Activated T-cell treated with anti-CD3 and anti-CD28 coated beads, Interleukin-2, amount 50 U/mL, for 4 hours (primary cell): ENCODE measurements around the gene ATP10B. TPM values are rescaled to one million over a fixed set of nuclear protein-coding genes. Genes with fewer than 3 reads are reported as not detected.

Source experiments
- ATAC-seq, 2 donors: fragments of 200-7000 bp; cut with Tn5 transposase; one replicate each; pipeline ENCODE4 v1.10.0; 2021
- DNase-seq: peaks from one replicate; pipeline ENCODE4 v3.0.0-alpha.2; 2020
- H3K27me3 Mint-ChIP-seq: one replicate; pipeline ENCODE4 v1.8.0; 2021; ENCODE audit warnings: low read depth, mixed read lengths
- H3K36me3 Mint-ChIP-seq: one replicate; pipeline ENCODE4 v1.8.0; 2022; ENCODE audit warnings: mixed read lengths; ENCODE audit not compliant: insufficient read depth
- H3K4me1 Mint-ChIP-seq: one replicate; pipeline ENCODE4 v1.8.0; 2021; ENCODE audit warnings: low read depth, mixed read lengths
- H3K4me3 Mint-ChIP-seq: one replicate; pipeline ENCODE4 v1.8.0; 2021; ENCODE audit warnings: mild to moderate bottlenecking, moderate library complexity, mixed read lengths
- H3K9me3 Mint-ChIP-seq: one replicate; pipeline ENCODE4 v1.8.0; 2021; ENCODE audit warnings: mixed read lengths
- total RNA-seq, 3 donors: library from RNA; stranded (reverse); gene quantifications; one replicate each; pipeline ENCODE4 v1.2.1, GENCODE V29; 2021

The ATP10B gene
- total RNA-seq, 3 donors from 2014 or later, result 0.05 to 0.15 (median 0.08) TPM

DNA sequence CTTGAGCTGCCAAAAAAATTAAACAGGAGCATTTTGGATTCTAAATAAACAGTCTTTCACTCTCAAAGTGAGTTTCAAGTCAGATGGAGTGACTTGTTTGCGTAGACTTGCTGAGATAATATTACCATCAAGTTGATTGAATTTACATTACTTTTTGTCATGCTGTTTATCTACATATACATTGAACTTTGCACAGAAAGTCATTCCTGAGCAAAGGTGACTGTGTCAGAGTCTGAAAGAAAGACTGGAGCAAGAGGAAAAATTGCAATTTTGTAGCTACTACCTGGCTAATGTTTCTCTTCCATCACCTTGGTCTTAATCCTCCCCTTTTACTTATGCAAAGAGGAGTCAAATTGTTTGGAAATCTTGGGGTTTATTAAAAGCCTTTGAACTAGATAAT lies 251.0 kb downstream of the ATP10B start:
- no peak overlapping the region for H3K4me3 Mint-ChIP-seq
- no peaks in the 10 kb centered on the region for H3K9me3 Mint-ChIP-seq
- no peaks in the 10 kb centered on the region for H3K4me1 Mint-ChIP-seq
- no peaks in the 10 kb centered on the region for H3K27me3 Mint-ChIP-seq
- ATAC-seq, result no peak
- no peak for DNase-seq
- H3K36me3 Mint-ChIP-seq, result no peaks in the 10 kb centered on the region

DNA sequence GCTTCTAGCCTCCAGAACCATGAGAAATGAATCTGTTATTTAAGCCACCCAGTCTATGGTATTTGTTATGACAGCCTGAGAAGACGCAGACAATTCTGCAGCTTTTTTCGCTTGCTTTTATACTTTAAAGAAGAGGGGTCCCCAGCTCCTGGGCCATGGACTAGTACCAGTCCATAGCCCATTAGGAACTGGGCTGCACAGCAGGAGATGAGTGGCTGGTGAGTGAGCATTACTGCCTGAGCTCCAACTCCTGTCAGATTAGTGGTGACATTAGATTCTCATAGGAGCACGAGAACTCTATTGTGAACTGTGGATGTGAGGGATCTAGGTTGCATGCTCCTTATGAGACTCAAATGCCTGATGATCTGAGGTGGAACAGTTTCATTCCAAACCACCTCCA lies 278.7 kb downstream of the ATP10B start:
- Mint-ChIP-seq H3K9me3 (no peaks in the 10 kb centered on the region), H3K4me3 (no peak overlapping the region), H3K36me3 (no peaks in the 10 kb centered on the region), H3K4me1 (no peaks in the 10 kb centered on the region), H3K27me3 (peaks cover 3% of the 10 kb centered on the region)
- no peak for DNase-seq
- ATAC-seq, result no peak

DNA sequence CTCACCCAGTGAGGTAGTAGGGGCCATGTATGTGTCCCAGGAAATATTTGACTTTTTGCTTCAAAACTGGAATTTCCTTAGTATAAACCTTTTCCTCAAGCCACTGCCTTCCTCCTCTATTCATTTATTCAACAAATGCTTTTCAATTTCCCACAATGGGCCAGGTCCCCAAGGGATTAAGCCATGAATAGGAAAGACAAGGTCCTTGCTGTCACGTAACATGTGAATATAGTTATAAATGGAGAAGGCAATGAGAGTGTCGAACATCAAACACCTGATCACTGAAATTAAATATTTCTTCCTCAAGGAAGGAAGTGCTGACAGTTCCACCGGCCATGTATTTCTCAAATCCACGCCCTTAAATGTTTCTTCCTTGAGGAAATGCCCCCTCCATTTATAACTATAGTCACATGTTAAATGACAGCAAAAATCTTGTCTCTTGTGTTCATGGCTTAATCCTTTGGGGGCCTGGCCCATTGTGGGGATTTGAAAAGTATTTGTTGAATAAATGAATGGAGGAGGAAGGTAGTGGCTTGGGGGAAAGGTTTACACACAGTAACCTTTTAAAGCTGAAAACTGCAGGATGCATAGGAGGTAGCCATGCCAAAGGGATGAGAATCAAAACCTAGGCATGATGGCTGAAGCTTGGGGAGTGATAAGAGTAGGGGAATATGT lies 284.8 kb downstream of the ATP10B start:
- Mint-ChIP-seq H3K27me3 (no peaks in the 10 kb centered on the region), H3K36me3 (no peaks in the 10 kb centered on the region), H3K9me3 (no peaks in the 10 kb centered on the region), H3K4me3 (no peak overlapping the region), H3K4me1 (no peaks in the 10 kb centered on the region)
- DNase-seq (no peak), ATAC-seq (no peak)

DNA sequence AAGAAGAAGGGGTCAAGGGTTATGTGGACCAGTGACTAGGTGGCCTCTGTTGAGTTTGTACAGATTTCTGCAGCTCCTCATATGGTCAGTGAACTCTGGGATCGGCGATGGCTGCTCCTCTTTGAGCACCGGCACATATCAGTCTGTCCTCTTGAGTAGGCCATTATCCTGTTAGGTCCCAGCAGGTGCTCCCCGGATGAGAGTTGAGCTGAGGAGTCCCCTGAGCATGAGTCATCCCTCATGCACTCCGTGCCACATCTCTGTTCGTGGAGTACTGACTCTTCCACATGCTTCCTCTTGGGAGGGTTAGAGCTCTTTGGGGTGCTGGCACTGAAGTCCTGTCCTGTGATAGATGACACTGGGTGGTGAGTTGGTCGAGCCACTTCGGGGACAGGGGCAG lies 286.6 kb downstream of the ATP10B start:
- ATAC-seq, result no peak
- H3K36me3 Mint-ChIP-seq, result no peaks in the 10 kb centered on the region
- no peaks in the 10 kb centered on the region for H3K27me3 Mint-ChIP-seq

DNA sequence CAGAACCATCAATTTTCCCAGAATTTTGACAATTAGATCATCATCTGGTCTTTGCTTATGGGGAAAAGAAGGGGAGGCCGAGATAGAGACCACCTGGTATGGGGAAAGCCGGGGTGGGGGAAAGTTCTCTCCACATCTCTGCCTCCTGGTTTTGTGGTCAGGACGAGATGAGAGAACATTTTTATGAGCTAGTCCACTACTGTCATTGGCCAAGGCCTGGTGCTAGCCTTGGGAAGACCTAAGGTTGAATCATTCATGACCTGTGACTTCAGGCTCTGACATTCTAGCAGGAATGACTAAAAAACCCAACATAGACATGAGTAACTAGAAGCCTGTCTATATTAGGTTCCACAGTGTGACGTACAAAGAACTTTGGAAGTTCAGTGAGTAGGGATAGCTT lies 295.2 kb downstream of the ATP10B start:
- Mint-ChIP-seq H3K4me1 (no peaks in the 10 kb centered on the region), H3K27me3 (peaks cover 4% of the 10 kb centered on the region), H3K9me3 (no peaks in the 10 kb centered on the region), H3K4me3 (no peak overlapping the region), H3K36me3 (no peaks in the 10 kb centered on the region)
- ATAC-seq (no peak), DNase-seq (no peak)

More for the DNA sequence above, 286.6 kb downstream of the ATP10B start:
- no peaks in the 10 kb centered on the region for H3K4me1 Mint-ChIP-seq
- DNase-seq, result no peak
- H3K4me3 Mint-ChIP-seq, result no peak overlapping the region
- H3K9me3 Mint-ChIP-seq, result no peaks in the 10 kb centered on the region

DNA sequence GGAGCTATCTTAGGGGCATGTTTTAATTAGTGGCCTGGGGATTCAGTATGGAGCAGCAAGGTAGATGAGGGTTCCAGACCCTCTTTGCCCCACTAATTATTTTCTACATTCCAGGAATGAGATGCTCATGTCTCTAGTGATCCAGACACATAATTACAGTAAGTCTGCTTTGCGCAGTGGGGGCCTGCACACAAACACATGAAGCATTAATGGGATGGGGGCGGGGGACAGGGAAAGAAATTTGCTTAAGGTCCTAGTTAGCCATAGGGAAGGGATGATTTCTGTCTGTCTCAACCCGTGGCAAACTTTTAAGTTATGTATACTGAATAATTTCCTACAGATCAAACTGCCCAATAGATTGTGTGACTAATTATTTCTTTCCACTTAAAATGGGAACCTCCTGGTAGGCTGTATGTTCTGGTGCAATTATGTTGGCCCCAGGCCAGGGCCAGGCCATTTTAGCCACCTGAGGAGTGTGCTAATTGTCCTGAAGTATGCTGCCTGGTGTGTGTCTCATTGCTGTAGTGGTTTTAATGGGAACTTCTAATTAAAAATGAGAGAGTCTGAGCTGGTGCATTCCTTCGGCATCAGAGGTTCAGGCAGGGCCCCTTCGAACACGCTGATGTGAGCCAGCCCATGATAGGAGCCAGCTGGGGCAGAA lies 295.9 kb downstream of the ATP10B start:
- Mint-ChIP-seq H3K9me3 (no peaks in the 10 kb centered on the region), H3K4me3 (no peak overlapping the region), H3K4me1 (no peaks in the 10 kb centered on the region), H3K36me3 (no peaks in the 10 kb centered on the region), H3K27me3 (peaks cover 4% of the 10 kb centered on the region)
- ATAC-seq, result no peak
- no peak for DNase-seq

DNA sequence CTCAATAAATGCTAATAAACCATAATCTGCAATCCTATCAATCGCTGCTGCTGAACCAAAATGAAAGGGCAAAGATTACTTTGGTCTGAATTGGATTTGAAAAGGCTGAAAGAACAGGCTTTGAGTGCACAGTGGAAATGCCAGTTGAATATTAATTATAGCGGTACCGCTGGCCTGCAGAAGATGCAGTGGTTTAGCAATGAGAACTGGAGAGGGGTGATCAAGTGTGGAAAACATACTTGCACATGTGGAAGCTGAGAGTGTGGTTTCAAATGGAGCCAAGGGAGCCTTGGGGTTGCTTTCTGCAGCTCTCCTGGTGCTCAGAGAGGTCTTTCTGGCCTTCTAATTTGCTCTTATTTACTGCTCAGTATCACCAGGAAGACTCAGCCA lies 296.4 kb downstream of the ATP10B start:
- ATAC-seq (no peak), DNase-seq (no peak)
- Mint-ChIP-seq H3K36me3 (no peaks in the 10 kb centered on the region), H3K9me3 (no peaks in the 10 kb centered on the region), H3K4me1 (no peaks in the 10 kb centered on the region), H3K4me3 (no peak overlapping the region), H3K27me3 (peaks cover 4% of the 10 kb centered on the region)

DNA sequence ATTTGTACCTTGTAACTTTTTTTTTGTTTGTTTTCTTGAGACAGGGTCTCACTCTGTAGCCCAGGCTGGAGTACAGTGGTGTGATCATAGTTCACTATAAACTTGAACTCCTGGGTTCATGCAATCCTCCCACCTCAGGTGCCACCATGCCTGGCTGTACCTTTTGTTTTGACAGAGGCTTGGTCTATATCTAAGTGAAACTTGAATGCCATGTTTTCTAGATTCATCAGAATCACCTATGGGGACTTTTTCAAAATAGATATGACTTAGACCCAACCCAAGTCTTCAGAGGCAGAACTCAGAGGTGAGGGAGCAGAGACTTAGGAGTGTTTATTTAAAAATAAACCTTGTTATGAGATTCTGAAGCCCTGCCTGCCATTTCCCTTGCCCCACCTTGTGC lies 301.9 kb downstream of the ATP10B start:
- Mint-ChIP-seq H3K27me3 (no peaks in the 10 kb centered on the region), H3K4me1 (no peaks in the 10 kb centered on the region), H3K9me3 (no peaks in the 10 kb centered on the region), H3K4me3 (no peak overlapping the region), H3K36me3 (no peaks in the 10 kb centered on the region)
- ATAC-seq (no peak), DNase-seq (no peak)

DNA sequence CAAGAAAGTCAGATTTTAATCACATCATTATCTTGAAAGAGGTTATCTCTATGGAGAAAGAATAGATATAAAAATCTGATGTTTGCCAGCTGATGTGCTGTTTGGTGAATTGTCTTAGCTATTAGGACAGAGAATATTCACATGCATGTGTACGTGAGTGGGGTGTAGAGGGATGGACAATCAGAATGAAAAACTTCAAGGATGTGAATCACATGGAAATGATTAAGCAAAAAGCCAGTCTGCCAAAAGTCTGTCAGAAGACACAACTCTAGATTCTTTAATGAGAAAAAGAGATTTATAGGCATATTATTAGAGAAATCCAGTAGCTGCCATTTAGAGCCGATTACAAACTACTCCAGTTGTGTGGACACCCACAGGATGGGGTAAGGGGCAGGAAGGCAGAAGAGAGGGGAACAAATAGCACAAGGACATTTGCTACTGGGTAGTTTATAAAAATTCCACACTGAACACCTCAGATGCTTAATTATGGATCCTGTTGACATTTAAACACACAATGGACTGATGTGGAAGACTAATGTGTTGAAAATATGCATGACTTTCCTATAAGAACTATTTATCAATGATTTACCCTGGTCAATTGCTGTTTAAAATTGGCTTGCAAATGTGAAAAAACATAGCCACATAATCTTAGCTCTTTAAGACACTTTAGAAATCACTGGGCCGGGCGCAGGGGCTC lies 302.9 kb downstream of the ATP10B start:
- DNase-seq (no peak), ATAC-seq (no peak)

DNA sequence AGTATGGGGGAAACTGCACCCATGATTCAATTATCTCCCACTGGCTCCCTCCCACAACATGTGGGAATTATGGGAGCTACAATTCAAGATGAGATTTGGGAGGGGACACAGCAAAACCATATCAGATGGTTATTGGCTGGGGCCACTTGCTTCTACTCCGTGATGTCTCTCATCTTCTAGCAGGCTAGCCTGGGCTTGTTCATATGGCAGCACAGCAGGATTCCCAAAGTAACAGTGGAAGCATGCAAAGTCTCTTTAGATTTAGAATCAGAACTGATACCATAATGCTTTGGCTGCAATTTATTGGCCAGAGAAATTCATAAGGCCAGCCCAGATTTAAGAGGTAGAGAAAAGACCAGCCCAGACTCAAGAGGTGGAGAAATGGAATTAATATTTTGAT lies 304.1 kb downstream of the ATP10B start:
- peaks cover 3% of the 10 kb centered on the region for H3K27me3 Mint-ChIP-seq
- DNase-seq (no peak), ATAC-seq (no peak)
- no peaks in the 10 kb centered on the region for H3K9me3 Mint-ChIP-seq
- no peaks in the 10 kb centered on the region for H3K36me3 Mint-ChIP-seq
- H3K4me3 Mint-ChIP-seq, result no peak overlapping the region
- H3K4me1 Mint-ChIP-seq, result no peaks in the 10 kb centered on the region

More for the DNA sequence above, 302.9 kb downstream of the ATP10B start:
- no peaks in the 10 kb centered on the region for H3K36me3 Mint-ChIP-seq
- H3K4me3 Mint-ChIP-seq, result no peak overlapping the region
- H3K9me3 Mint-ChIP-seq, result no peaks in the 10 kb centered on the region
- no peaks in the 10 kb centered on the region for H3K4me1 Mint-ChIP-seq
- no peaks in the 10 kb centered on the region for H3K27me3 Mint-ChIP-seq

DNA sequence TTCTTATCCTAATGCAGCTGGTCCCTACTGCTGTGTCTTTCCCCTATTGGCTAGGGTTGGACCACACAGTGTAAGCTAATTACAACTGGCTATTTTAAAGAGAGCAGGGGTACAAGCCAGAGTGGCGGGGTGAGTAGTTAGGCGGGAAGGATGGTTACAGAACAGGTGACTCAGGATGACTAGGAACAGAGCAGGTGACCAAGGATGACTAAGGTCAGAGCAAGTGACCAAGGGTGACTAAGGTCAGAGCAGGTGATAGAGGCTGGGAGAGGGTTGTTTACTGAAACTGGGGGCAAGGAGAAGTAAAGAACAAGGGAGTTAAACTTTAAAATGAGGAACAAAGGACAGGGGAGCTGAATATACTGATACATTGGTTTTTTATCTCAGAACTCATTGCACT lies 304.9 kb downstream of the ATP10B start:
- peaks cover 3% of the 10 kb centered on the region for H3K27me3 Mint-ChIP-seq
- ATAC-seq (no peak), DNase-seq (no peak)
- no peaks in the 10 kb centered on the region for H3K9me3 Mint-ChIP-seq
- H3K4me3 Mint-ChIP-seq, result no peak overlapping the region
- H3K4me1 Mint-ChIP-seq, result no peaks in the 10 kb centered on the region
- H3K36me3 Mint-ChIP-seq, result no peaks in the 10 kb centered on the region

DNA sequence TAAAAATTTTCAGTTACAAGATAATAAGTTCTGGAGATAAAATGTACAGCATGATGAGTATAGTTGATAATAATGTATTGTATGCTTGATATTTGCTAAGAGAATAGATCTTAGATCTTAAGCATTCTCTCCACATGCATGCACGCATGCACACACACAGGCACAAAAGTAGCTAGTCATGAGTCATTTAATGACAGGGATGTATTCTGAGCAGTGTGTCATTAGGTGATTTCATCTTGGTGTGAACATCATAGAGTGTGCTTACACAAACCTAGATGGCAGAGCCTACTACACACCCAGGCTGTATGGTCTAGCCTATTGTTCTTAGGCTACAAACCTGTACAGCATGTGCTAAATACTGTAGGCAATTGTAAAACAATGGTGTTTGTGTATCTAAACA lies 306.2 kb downstream of the ATP10B start:
- H3K4me3 Mint-ChIP-seq, result no peak overlapping the region
- peaks cover 3% of the 10 kb centered on the region for H3K27me3 Mint-ChIP-seq
- H3K4me1 Mint-ChIP-seq, result no peaks in the 10 kb centered on the region
- ATAC-seq (peak; percentile 59 to 69), DNase-seq (no peak)
- H3K36me3 Mint-ChIP-seq, result no peaks in the 10 kb centered on the region
- H3K9me3 Mint-ChIP-seq, result no peaks in the 10 kb centered on the region

DNA sequence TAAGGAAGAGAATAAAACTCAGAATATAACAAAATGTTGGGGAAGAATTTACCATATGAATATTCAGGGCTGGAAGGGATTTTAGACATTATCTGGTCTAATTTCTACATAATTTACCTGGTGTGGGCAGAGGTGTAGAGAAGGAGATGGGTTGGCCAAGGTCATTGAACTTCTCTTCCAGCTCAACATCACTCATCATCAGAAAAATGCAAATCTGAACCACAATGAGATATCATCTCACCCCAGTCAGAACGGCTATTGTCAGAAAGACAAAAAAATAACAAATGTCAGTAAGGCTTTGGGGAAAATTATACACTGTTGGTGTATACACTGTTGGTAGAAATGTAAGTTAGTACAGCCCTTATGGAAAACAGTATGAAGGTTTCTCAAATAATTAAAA lies 308.6 kb downstream of the ATP10B start:
- ATAC-seq (peak; percentile 17 to 47), DNase-seq (no peak)
- Mint-ChIP-seq H3K27me3 (peaks cover 3% of the 10 kb centered on the region), H3K4me3 (no peak overlapping the region), H3K36me3 (no peaks in the 10 kb centered on the region), H3K9me3 (no peaks in the 10 kb centered on the region), H3K4me1 (peaks cover 2% of the 10 kb centered on the region)

DNA sequence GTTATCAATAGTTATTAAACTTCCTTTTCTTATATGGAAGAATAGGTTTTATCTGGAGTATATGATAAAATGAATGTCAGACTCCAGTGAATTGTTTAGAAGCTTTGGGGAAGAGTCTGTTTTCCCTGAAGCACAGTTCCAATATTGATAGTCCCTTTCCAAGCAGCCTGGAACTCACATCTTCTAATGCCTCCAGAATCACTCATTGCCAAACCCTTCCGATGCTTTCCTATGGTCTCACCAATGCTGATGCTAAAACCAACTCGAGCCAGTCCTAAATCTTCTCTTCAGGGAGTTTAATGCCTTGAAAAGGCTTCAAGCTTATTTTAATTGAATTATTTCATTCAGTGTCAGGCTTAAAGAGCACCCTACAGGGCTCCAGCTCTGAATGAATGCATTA lies 309.2 kb downstream of the ATP10B start:
- Mint-ChIP-seq H3K4me1 (peaks cover 3% of the 10 kb centered on the region), H3K27me3 (peaks cover 3% of the 10 kb centered on the region), H3K36me3 (no peaks in the 10 kb centered on the region), H3K4me3 (no peak overlapping the region), H3K9me3 (no peaks in the 10 kb centered on the region)
- DNase-seq, result no peak
- no peak for ATAC-seq

DNA sequence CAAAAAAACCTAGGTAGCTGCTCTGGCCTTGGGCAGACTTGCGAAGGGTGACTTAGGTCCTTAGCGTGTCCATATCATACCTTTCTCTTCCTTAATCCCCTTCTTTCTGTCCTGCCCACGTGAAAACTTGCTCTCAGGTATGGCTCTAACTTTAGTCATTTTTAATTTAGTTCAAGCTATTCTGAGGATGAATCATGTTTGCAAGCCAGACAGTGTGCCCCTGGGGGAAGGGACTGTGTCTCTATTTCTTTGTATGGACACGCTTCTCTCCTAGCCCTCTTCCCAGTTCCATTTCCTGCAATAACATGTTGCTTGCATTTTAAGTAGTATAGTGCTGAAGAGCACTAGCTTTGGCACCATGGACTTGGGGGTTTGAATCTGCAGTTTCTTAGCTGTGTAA lies 309.7 kb downstream of the ATP10B start:
- H3K27me3 Mint-ChIP-seq, result peaks cover 5% of the 10 kb centered on the region
- H3K36me3 Mint-ChIP-seq, result no peaks in the 10 kb centered on the region
- no peak for ATAC-seq
- peaks cover 3% of the 10 kb centered on the region for H3K4me1 Mint-ChIP-seq
- no peak overlapping the region for H3K4me3 Mint-ChIP-seq
- no peak for DNase-seq
- H3K9me3 Mint-ChIP-seq, result no peaks in the 10 kb centered on the region
